Neutrophil (primary cell): ENCODE data around the gene TTLL7.

ENCODE experiments used
- H3K27ac ChIP-seq: fragments of 200-600 bp; sonication (generic); 2 replicates; pipeline ENCODE4 v1.5.1; 2016; ENCODE audit warnings: mild to moderate bottlenecking, moderate library complexity
- H3K27me3 ChIP-seq: fragments of 200-600 bp; sonication (generic); 2 replicates; pipeline ENCODE4 v1.6.0; 2016; ENCODE audit warnings: mild to moderate bottlenecking
- H3K36me3 ChIP-seq: fragments of 200-600 bp; sonication (generic); 2 replicates; pipeline ENCODE4 v1.5.1; 2017
- H3K4me1 ChIP-seq, 2 experiments: fragments of 200-600 bp in 1 of 2; sonication (generic) in 1 of 2; 1 replicate in 1 of 2; 2 replicates in 1 of 2; pipeline versions ENCODE4 v1.5.1 to v1.6.1; 2013 to 2016; ENCODE audit warnings: low read depth in 1 of 2, low read length in 1 of 2, mild to moderate bottlenecking in 1 of 2, moderate library complexity in 1 of 2; ENCODE audit not compliant: control insufficient read depth in 1 of 2, insufficient read depth in 1 of 2
- H3K4me3 ChIP-seq, 2 experiments: fragments of 200-600 bp in 1 of 2; sonication (generic) in 1 of 2; 1 replicate in 1 of 2; 2 replicates in 1 of 2; pipeline ENCODE4 v1.5.1; 2013 to 2016; ENCODE audit warnings: low read depth in 1 of 2, low read length in 1 of 2, mild to moderate bottlenecking in 1 of 2, moderate library complexity in 1 of 2
- H3K9me3 ChIP-seq: fragments of 200-600 bp; sonication (generic); 2 replicates; pipeline ENCODE4 v1.5.1; 2016
- CTCF ChIP-seq: fragments of 200-600 bp; sonication (generic); IDR thresholded peaks from 2 replicates; pipeline ENCODE4 v1.5.1; 2016; ENCODE audit warnings: antibody characterized with exemption

Gene TTLL7

GRCh38 chr1:83978056-83978455 is 20.9 kb downstream of the TTLL7 start:
- no peaks in the 10 kb centered on the region for H3K4me1 ChIP-seq
- no peaks in the 10 kb centered on the region for H3K27me3 ChIP-seq

GRCh38 chr1:83976920-83977319 is 22.0 kb downstream of the TTLL7 start:
- TF ChIP-seq CTCF, result no peak
- H3K4me3 ChIP-seq, result no peak overlapping the region
- H3K27ac ChIP-seq, result no peak overlapping the region
- no peaks in the 10 kb centered on the region for H3K4me1 ChIP-seq
- no peaks in the 10 kb centered on the region for H3K27me3 ChIP-seq
- H3K9me3 ChIP-seq, result no peaks in the 10 kb centered on the region
- no peaks in the 10 kb centered on the region for H3K36me3 ChIP-seq

More at GRCh38 chr1:83978056-83978455, 20.9 kb downstream of the TTLL7 start:
- Histone ChIP-seq H3K9me3 (no peaks in the 10 kb centered on the region), H3K4me3 (no peak overlapping the region), H3K36me3 (no peaks in the 10 kb centered on the region), H3K27ac (no peak overlapping the region)
- TF ChIP-seq CTCF, result no peak

GRCh38 chr1:83970802-83971201 is 28.1 kb downstream of the TTLL7 start:
- Histone ChIP-seq H3K36me3 (no peaks in the 10 kb centered on the region), H3K9me3 (no peaks in the 10 kb centered on the region), H3K4me3 (no peak overlapping the region), H3K4me1 (no peaks in the 10 kb centered on the region), H3K27me3 (no peaks in the 10 kb centered on the region), H3K27ac (no peak overlapping the region)
- no peak for TF ChIP-seq CTCF

- no peaks in the 10 kb centered on the region for H3K4me1 ChIP-seq
- no peak overlapping the region for H3K4me3 ChIP-seq
- H3K36me3 ChIP-seq, result no peaks in the 10 kb centered on the region
- no peaks in the 10 kb centered on the region for H3K27me3 ChIP-seq
- H3K9me3 ChIP-seq, result no peaks in the 10 kb centered on the region
- no peak for TF ChIP-seq CTCF
- no peak overlapping the region for H3K27ac ChIP-seq
These were observed 28.8 kb downstream of the TTLL7 start for GRCh38 chr1:83970114-83970513.

- Histone ChIP-seq H3K36me3 (no peaks in the 10 kb centered on the region), H3K9me3 (no peaks in the 10 kb centered on the region), H3K4me3 (no peak overlapping the region), H3K4me1 (no peaks in the 10 kb centered on the region), H3K27ac (no peak overlapping the region), H3K27me3 (no peaks in the 10 kb centered on the region)
- no peak for TF ChIP-seq CTCF
These were observed 31.6 kb downstream of the TTLL7 start for GRCh38 chr1:83967336-83967735.

- TF ChIP-seq CTCF, result no peak
- Histone ChIP-seq H3K9me3 (no peaks in the 10 kb centered on the region), H3K27ac (no peak overlapping the region), H3K4me1 (no peaks in the 10 kb centered on the region), H3K27me3 (no peaks in the 10 kb centered on the region), H3K36me3 (no peaks in the 10 kb centered on the region), H3K4me3 (no peak overlapping the region)
These were observed 34.8 kb downstream of the TTLL7 start for GRCh38 chr1:83964153-83964552.
